ENCODE data around the gene FOXP1.

GRCh38 chr3:71598292-71598691 is 14.8 kb upstream of the FOXP1 start:
- TF ChIP-seq SUZ12 (IDR thresholded peaks at IDR 0.05) = no peak
- no peak for TF ChIP-seq ARNT (IDR thresholded peaks at IDR 0.05)
- TF ChIP-seq ELF4 (IDR thresholded peaks at IDR 0.05) = no peak
- TF ChIP-seq SP1 (IDR thresholded peaks at IDR 0.05) = no peak

Data from HEK293T (cell line).